Mesenteric fat pad (tissue), 1 donor: ENCODE measurements around the gene ITGB7. TPM values are rescaled to one million over a fixed set of nuclear protein-coding genes. Genes with fewer than 3 reads are reported as not detected.

Source experiments
- DNase-seq: peaks from one replicate; pipeline ENCODE4 v3.0.0-alpha.2; 2020; ENCODE audit warnings: low spot score
- long read RNA-seq: library from polyadenylated mRNA; unstranded; transcript quantifications from one replicate; pipeline ENCODE4 v2.0.0, GENCODE V29; 2020
- total RNA-seq: library from RNA; stranded (reverse); fragmentation: NEBNext Ultra II Directional; extraction: Animal tissue kit (Norgen Biotek cat#: 25700); gene quantifications from one replicate; pipeline ENCODE4 v1.2.1, GENCODE V29; 2021
- donor health status: DM: yes; HTN: yes; CAD: no.

ITGB7 gene
- total RNA-seq: 2.3 TPM
- long read RNA-seq, partial matches to known transcripts: 5 of 10 reads
- long read RNA-seq, other reads (novel, unspliced or antisense): 2 of 10 reads

DNA sequence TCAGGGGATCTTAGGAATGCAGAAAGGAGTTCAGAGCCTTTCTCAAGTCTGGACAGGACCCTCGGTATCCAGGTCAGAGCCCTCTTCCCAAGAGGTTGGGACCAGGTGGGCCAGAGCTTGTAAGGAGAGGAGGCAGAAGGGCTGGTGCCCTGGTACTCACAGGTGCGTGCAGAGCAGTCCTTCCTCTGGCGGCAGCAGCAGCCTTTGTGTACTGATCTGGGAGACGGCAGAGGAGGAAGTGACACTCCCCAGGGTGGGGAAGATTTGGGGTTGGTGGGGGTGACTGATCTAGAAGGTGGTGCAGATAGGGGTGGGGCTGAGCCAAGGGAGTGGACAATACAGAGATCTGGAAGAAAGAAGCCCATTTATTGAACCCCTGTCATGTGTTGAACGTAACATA is at the start of gene ITGB7:
Gene ITGB7 (minus strand): TSS at position 210 of the 400 bp plus-strand sequence. CDS start 6,808 bp downstream, outside the sequence.
- no peak for DNase-seq

DNA sequence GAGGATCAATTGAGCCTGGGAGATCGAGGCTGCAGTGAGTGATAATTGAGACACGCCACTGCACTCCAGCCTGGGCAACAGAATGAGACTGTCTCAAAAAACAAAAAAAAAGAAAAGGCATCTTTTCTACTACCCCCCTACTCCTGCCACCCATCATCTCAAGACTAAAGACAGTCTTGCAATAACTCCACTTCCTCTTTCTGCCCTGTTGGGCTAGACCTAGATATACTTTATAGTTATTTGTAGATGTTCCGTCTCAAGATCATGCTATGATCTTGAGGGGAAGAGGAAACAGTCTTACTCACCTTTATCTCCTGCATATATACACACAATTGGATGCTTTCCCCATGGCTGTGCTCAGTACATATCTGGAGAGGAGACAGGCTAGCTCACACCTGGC is 48.9 kb upstream of the ITGB7 start:
- DNase-seq: no peak

DNA sequence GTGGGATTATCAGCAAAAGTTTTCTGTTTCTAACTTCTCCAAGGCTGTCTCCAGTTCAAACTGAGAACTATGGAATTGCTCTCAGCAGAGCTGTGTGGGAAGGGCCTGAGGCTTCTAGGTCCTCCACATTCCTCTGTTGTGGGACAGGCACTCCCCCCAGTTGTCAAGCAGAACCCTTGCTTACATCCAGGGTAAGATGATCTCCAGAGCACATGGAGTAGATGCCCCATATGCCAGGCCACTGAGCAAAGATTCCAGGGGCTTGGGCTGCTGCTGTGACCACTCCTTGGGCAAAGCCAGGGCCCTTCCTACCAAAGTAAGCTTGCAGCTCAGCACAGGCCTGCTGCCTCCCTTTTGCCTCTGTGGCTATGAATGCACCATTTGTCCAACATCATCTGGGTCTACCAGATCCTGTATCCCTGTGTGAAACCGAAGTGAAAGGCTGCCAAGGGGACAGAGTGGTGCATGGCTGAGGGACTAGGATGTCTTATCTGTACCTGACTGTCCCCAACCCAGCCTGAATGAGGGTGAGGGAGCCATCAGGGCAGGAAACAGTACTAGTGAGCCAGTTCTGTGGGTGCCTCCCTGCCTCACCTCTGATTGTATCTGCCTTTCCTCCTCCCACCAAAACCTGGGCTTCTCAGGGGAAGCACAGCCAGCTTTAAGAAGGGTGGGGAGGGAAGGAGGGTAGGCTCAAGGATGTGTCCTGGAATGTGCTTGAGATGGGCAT is 47.9 kb upstream of the ITGB7 start:
- no peak for DNase-seq

GRCh38 chr12:53253298-53253697 is 46.2 kb upstream of the ITGB7 start:
- no peak for DNase-seq

GRCh38 chr12:53252349-53252916 is 45.4 kb upstream of the ITGB7 start:
- no peak for DNase-seq

GRCh38 chr12:53251477-53252348 is 44.7 kb upstream of the ITGB7 start:
- DNase-seq: peak; percentile 93

DNA sequence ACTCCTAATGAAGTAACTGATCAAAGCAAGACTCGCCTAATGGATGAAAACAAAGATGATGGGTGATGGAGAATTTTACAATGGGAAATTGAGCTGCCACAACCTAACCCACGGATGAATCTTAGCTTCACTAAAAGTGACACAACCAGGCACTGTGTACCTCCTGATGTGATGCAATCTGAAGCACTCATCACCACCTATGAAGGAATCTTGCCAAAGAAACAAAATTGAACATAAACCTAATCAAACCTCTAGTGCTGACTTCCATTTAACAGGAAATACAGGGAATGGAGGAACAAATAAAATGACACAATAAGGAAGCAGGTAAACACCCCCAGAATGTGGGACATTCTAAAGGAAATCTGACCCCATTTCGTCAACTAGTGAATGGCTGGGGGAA is 38.2 kb upstream of the ITGB7 start:
- no peak for DNase-seq

GRCh38 chr12:53244337-53244736 is 37.3 kb upstream of the ITGB7 start:
- no peak for DNase-seq

GRCh38 chr12:53241623-53242412 is 34.8 kb upstream of the ITGB7 start:
- no peak for DNase-seq

DNA sequence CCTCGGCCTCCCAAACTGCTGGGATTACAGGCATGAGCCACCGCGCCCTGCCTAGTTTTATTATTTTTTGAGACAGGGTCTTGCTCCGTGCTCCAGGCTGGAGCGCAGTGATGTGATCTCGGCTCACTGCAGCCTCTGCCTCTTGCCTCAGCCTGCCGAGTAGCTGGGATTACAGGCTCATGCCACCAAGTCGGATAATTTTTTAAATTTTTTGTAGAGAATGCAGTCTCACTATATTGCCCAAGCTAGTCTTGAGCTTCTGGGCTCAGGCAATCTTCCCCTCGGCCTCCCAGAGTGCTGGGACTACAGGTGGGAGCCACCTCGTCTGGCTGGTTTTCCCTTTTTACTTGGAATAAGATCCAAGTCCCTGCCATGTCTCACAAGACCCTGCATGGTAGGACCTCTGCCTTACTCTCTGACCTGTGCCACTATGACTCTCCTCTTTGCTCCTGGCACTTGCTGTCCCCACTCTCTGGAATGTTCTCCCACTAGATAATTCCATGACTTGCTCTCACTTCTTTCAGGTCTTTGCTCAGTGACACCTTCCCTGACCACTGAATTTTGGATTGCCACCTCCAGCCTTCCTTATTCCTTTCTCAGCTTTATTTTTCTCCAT is 32.7 kb upstream of the ITGB7 start:
- no peak for DNase-seq

GRCh38 chr12:53236443-53237111 is 29.5 kb upstream of the ITGB7 start:
- DNase-seq: no peak

GRCh38 chr12:53235742-53236442 is 28.8 kb upstream of the ITGB7 start:
- no peak for DNase-seq

GRCh38 chr12:53235164-53235563 is 28.1 kb upstream of the ITGB7 start:
- DNase-seq: no peak

DNA sequence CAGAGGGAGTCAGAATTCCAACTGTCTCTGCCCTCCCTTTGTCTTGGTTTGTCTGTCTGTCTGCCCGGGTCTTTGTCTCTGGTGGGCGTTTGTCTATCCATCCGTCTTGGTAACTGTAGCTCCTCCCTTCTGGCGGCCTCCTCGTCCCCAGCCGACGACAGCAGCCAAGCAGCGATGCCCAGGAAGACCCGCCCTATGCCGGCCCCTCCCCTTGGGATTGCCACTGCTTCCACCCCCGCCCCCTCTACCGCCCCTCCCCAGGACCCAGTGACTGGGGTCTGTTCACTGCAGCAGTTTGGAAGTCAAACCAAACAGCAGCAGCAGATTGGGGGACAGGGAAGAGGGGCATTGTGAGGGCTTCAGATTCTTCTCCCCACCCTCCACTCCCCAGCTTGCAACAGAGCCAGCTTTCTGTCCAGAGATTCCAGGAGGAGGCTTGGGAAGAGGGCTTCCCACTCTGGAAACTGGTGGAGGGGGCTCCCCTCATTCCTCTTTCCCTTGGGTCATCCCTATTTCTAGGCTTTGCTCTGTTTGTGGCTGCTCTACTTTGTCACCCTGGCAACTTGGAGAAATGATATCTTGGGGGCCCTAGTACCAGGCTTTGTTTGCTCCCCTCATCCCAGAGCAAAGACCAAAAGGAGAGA is 27.3 kb upstream of the ITGB7 start:
- no peak for DNase-seq

GRCh38 chr12:53233671-53234121 is 26.6 kb upstream of the ITGB7 start:
- DNase-seq: no peak

- DNase-seq: no peak
Observed at GRCh38 chr12:53232646-53233461, 25.8 kb upstream of the ITGB7 start.

DNA sequence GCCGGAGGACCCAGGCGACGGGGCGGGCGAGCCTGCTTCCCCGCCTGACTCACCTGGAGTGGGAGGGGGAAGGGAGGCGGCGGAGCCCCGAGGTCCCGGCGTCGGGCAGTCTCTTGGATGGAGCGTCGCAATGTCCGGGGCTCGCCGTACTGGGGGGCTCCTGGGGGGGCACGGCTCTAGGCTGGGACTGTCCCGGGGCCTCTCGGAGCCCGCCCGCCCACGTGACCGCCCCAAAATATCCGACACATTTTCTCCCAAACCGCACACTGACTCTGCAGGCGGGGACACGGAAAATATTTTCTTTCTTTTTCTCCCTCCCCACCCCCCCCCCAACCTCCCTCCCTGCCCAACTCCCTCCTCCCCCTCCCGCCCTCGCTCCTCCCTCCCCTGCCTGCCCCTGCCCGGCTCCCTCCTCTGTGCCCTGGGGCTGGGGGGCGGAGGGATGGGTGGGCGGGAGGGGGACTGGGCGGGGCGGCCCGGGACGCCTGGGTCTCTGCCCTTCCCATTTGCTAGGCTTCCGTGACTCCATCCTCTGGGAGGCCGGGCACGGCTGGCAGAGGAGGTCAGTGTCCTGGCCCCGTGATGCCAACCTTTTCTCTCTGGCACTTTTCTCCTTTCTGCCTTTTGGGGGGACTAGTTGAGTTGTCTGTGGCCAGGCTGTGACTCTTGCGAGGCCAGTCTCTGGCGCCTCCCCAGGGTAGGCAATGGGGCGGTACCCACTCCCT is 25.0 kb upstream of the ITGB7 start, which contains the start of gene RARG:
Gene RARG (minus strand): TSS at position 289 of the 725 bp plus-strand sequence. CDS start 4,664 bp downstream, outside the sequence.
- DNase-seq: no peak
